Activated T-cell treated with anti-CD3 and anti-CD28 coated beads, Interleukin-2, amount 50 U/mL, for 48 hours (primary cell): ENCODE results near the gene PRPF31.
"Not testable (repeated sequence)": the region's sequence is repeated elsewhere in the genome, so short reads cannot be mapped to it uniquely, and the experiment has no call there.

Experiments
- DNase-seq, 2 experiments: peaks; one replicate each; pipeline ENCODE4 v3.0.0-alpha.2; 2020

Gene PRPF31, protein sequence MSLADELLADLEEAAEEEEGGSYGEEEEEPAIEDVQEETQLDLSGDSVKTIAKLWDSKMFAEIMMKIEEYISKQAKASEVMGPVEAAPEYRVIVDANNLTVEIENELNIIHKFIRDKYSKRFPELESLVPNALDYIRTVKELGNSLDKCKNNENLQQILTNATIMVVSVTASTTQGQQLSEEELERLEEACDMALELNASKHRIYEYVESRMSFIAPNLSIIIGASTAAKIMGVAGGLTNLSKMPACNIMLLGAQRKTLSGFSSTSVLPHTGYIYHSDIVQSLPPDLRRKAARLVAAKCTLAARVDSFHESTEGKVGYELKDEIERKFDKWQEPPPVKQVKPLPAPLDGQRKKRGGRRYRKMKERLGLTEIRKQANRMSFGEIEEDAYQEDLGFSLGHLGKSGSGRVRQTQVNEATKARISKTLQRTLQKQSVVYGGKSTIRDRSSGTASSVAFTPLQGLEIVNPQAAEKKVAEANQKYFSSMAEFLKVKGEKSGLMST

DNA sequence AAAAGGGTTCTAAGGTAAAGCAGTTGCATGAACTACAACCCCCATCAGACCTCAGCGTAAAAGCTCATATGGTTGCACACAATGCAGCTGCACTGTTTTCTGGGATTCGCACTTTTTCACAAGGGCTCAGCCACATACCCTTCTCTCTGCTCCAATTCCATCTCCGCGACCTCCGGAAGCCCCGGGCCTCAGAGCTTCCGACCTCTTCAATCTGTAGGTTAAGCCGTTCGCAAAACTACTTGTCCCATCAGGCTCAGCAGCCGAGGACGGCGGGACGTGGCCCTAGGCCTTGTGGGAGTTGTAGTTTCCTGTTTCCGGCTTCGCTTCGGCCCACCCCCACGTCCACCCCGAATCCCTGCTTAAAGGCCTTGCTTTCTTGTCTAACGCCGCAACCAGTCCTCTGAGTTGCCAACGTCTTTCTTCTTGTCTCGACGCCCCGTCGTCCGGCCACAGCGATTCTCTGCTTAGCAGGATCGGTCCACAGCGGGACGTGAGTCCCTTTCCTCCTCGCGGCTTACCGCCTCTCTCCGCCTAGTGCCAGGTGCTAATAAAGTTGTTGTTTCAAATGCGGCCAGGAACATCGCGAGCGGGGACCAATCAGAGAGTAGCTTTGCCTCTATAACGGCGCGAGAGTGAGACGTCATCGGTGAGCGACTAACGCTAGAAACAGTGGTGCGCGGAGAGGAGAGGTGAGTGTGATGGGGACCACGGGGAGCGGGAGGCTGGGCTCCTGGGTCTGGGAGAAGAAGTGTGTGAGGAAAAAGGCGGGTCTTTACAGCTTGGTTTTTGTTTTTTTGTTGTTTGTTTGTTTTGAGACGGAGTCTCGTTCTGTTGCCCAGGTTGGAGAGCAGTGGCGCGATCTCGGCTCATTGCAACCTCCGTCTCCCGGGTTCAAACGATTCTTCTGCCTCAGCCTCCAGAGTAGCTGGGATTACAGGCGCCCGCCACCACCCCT, at the start of gene PRPF31, which contains the start of gene TFPT:
Gene PRPF31, plus strand, starts transcription at position 646 of the 955 bp plus-strand sequence. CDS start 2,525 bp downstream, outside the sequence.
Gene TFPT, minus strand, starts transcription at position 549 of the 955 bp plus-strand sequence. Its CDS starts 388 bp downstream, at position 161.
- peak; percentile 96 to 98 for DNase-seq

DNA sequence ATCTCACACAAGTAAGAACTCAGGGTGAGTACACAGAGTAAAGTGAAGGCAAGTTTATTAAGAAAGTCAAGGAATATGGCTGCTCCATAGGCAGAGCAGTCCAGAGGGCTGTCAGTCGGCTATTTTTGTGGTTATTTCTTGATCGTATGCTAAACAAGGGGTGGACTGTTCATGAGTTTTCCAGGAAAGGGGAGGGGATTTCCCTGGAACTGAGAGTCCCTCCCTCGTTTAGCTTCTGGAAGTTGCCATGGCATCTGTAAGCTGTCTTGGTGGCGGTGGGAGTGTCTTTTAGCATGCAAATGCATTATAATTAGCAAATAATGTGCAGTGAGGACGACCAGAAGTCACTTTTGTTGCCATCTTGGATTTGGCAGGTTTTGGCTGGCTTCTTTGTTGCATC, 46.1 kb upstream of the PRPF31 start:
- DNase-seq = no peak

DNA sequence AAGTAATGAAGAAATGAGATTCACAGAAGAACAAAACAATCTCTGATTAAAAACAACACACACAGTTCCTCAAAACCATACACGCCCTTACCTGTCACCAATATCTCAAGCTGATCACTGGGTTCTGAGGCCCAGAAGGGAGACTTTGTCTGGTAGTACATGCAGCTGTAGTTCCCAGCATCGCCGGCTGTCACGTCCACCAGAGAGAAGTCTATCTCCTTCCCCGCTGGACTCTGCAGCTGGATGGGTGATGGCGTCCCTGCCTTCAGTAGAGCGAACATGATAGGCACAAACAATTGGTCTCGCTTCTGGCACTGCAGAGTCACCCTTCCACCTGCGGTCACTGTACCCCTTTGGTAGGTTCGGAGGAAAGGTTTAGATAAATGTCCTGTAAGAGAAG, 41.7 kb upstream of the PRPF31 start:
- DNase-seq = no peak

DNA sequence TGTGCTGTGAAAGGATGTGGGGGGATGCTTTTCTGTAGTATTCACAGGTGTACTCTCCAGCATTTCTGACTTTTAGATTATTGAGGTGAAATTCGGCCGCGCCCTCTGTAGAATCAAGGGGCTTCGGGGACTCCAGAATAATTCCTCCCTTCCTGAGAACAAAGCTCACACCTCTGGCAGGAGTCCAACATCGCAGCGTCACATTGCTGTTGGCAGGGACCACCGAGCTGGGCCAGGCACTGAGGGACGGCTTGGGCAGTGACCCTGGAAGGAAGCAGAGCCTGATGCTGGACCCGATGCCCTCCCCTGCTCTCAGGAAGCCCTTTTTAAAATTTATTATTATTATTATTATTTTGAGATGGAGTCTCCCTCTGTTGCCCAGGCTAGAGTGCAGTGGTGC, 40.7 kb upstream of the PRPF31 start:
- DNase-seq = no peak

DNA sequence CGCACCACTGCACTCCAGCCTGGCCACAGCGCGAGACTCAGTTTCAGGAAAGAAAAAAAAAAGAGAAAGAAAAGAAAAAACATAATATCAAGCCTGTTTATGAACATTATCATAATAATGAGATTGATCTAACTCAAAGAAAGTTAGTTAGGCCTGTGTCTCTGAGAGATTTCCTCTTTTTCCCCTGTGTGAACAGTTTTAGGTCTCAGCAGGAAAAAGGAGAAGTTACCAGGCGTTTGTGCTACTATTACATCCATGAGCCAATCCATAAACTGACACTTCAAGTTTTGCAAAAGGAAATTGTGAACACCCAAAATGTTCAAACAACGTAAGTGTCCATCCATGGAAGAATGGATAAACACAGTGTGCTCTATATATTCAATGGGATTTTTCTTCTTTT, 38.2 kb upstream of the PRPF31 start:
- no peak for DNase-seq

DNA sequence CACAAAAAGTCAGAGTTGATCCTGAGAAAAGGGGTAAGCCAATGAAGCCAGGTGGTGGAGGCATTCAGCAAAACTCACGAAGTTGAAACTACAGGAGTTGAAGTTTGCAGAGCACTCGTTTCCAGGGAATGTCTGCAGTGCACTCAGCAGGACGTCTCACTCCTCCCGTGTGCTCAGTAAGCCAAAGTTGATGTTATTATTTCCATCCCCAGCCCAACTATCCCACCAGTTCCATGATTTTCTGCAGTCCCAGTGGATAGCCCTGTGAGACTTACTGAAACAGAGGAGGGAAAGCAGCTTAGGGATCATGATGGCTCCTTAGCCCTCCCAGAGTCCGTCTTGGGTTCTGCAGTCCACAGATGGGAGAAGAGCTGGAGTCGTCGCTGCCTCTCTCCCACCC, 34.5 kb upstream of the PRPF31 start, which contains the start of gene TARM1:
Gene TARM1, minus strand, starts transcription at position 334 of the 400 bp plus-strand sequence. Its CDS starts 25 bp downstream, at position 309.
- no peak for DNase-seq

DNA sequence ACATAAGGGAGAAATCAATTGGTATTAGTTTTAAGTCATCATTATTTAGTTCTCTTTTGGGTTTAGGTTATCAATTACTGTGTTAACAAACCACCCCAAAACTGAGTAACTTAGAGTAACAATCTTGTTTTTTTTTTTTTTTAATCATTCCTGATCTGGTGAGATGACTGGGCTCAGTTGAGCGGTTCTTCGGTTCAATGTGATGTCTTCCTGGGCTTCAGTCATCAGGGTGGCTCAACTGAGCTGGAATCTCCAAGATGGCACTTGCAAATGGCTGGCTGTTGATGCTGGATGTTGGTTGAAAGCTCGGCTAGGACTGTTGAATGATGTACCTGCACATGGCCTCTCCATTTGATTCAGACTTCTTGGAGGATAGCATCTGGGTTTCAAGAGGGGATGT, 31.1 kb upstream of the PRPF31 start:
- no peak for DNase-seq

DNA sequence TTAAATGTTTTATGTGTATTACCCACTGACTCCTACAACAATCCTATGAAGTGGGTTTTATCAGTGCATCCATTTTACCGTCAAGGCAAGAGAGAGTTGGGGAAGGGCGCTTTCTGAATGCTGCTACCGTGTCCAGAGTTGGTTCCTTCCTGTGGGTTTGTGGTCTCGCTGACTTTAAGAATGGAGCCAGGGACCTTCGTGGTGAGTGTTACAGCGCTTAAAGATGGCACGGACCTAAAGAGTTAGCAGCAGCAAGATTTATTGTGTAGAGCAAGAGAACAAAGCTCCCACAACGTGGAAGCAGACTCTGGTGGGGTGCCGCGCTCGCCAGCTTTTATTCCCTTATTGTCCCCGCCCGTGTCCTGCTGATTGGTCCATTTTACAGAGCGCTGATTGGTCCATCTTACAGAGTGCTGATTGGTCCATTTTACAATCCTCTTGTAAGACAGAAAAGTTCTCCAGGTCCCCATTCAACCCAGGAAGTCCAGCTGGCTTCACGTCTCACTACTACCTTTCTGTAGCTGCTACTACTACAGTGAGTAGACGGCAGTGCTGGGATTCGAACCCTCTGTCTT, 21.0 kb upstream of the PRPF31 start:
- no peak for DNase-seq

DNA sequence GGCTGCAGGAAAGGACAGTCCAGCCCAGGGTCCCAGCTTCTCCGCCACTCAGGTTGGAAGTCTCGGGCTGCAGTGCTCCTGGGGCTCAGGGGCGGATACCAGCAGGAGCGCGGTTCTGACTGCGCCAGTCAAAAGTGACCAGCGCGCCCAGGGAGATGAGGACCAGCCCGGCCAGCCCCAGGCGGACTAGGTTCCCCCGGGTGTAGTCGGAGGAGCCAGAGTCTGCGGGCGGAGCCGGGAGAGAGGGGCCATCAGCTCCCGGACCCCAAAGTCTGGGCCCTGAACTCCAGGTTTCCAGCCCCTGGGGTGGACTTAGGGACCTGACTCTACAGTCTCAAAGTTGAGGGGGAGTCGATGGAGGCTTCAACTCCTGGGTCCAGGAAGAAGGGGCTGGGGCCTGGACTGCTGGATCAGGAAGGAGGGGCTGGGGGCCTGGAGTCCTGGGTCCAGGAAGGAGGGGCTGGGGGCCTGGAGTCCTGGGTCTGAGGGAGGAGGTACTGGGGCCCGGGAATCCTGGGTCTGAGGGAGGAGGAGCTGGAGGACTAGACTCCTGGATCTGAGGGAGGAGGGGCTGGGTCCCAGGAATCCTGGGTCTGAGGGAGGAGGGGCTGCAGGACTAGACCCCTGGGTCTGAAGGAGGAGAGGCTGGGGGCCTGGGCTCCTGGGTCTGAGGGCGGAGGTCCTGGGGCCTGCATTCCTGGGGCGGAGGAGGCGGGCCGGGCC, 20.3 kb upstream of the PRPF31 start:
- no peak for DNase-seq

DNA sequence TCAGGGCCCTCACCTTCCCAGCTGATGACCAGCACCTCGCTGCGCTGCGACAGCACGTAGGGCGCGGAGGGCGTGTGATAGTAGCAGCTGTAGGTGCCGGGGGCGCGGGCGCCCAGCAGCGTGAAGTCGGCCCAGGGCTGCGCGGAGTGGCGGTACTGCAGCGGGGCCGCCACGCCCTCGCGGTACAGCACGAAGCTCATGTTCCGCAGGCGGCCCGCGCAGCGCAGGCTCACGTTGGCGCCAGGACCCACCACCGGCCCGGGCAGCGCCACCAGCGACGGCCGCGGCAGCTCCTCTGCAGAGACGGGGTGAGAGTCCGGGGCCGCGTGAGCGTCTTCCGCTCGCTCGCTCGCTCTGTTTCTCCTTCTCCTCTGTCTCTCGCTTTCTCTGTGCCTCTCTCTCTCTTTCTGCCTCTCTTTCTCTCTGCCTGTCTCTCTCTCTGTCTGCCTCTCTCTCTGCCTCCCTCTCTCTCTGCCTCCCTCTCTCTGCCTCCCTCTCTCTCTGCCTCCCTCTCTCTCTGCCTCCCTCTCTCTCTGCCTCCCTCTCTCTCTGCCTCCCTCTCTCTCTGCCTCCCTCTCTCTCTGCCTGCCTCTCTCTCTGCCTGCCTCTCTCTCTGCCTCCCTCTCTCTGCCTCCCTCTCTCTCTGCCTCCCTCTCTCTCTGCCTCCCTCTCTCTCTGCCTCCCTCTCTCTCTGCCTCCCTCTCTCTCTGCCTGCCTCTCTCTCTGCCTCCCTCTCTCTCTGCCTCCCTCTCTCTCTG, 19.5 kb upstream of the PRPF31 start:
- DNase-seq = peak; percentile 54 to 70

DNA sequence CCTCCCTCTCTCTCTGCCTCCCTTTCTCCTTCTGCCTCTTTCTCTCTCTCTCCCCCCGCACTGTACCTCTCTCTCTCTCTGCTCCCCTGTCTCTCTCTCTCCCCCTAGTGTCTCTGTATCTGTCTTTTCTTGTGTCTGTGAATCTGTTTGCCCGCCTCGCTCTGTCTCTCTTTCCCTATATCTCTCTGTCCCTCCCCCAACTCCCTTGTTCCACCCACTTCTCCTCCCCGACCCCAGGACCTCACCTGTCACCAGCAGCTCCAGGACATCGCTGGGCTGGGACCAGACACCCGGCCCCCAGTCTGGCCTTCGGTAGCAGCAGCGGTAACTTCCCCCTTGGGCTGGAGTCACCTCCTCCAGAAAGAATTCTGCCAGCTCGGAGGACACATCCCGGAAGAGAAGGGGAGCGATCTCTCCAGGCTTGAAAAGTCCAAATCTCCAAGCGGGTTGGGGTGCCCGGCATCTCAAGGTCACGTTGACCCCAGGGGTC, 18.9 kb upstream of the PRPF31 start:
- DNase-seq = peak in 1 of 2 experiments; percentile 37

DNA sequence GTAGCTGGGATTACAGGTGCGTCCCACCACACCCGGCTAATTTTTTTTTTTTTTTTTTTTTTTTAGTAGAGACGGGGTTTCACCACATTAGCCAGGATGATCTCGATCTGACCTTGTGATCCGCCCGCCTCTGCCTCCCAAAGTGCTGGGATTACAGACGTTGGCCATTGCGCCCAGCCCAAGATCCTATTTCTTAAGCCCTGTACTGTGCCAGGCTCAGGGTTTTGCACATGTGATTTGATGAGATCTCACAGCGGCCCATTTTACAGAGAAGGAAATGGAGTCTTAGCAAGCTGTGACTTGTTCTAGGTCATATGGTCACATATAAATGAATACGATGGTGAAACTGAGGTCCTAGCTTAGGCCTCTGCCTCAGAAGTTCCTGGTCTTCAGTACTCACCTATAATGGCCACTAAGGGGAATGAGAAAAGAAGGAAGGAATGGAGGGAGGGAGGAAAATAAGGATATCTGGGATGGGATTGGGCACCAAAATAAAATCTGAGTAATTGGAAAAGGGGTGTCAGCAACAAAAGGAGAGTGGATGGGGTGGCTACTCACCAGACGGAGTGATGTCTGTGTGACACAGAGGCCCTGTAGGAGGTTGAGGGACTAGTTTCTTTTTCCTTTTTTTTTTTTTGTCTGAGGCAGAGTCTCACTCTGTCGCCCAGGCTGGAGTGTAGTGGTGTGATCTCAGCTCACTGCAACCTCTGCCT, 16.2 kb upstream of the PRPF31 start:
- no peak for DNase-seq

DNA sequence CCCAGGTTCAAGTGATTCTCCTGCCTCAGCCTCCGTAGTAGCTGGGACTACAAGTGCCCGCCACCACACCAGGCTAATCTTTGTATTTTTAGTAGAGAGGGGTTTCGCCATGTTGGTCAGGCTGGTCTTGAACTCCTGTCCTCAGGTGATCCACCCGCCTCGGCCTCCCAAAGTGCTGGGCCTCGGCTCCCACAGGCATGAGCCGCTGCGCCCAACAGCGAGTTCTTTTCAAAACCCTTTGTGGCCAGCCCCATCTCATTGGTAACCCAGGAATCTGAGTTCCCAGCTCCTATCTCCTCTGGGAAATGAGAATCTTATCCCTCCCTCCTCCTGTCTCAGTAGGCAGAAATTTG, 15.7 kb upstream of the PRPF31 start:
- not testable (repeated sequence) for DNase-seq

DNA sequence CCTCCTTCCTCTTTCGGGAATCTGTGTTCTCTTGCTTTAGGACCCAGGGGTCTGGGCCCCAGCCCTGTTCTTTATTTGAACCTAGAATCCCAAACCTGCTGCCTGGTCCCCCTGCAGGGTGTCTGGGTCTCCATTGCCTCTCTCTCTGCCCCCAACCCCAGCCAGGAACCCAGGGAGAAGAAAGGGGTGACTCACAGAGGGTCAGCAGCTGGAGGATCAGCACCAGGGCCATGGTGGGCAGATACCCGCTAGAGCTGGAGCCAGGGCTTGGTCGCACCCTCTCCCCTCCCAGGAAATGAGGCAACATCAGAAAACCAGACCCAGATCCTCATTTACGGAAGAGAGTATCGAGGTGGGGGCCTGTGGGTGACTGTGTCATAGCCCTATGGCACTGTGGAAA, 15.0 kb upstream of the PRPF31 start, which contains the start of gene OSCAR:
Gene OSCAR, minus strand, starts transcription at position 243 of the 400 bp plus-strand sequence. Its CDS starts 11 bp downstream, at position 232.
- DNase-seq = no peak

DNA sequence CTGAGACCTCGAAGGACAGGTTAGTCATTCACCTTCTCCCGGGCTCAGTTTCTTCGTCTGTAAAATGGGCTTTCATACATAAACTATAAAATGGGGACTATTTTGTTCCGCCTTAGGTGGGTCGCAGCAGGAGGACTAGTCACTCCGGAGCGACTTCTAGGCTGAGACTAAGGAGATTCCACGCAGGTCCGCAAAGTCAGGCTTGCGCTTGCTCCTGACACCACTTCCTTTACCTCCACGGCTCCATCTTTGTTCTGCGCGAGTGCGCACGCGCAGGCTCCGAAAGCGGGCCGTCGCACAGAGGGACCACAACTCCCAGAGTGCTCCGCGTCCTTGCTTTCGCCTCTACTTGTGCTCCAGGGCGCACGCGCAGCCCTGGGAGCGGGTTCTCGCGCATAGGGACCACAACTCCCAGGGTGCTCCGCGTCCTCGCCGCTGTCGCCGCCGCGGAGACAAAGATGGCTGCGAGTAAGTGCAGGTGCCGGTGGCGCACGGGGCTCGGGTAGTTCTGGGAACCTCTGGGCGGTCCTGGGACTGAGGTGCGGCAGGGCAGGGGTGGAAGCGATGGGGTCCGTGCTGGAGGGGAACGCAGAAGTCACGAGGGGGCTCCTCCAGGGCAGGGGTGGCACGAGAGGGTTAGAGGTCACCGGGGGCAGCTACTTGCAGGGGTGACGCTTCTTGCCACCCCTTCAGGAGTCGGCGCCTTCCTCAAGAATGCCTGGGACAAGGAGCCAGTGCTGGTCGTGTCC, 13.0 kb upstream of the PRPF31 start, which contains the start of gene NDUFA3:
Gene NDUFA3, plus strand, starts transcription at position 435 of the 749 bp plus-strand sequence. Its CDS starts 24 bp downstream, at position 459.
- peak; percentile 96 to 97 for DNase-seq

DNA sequence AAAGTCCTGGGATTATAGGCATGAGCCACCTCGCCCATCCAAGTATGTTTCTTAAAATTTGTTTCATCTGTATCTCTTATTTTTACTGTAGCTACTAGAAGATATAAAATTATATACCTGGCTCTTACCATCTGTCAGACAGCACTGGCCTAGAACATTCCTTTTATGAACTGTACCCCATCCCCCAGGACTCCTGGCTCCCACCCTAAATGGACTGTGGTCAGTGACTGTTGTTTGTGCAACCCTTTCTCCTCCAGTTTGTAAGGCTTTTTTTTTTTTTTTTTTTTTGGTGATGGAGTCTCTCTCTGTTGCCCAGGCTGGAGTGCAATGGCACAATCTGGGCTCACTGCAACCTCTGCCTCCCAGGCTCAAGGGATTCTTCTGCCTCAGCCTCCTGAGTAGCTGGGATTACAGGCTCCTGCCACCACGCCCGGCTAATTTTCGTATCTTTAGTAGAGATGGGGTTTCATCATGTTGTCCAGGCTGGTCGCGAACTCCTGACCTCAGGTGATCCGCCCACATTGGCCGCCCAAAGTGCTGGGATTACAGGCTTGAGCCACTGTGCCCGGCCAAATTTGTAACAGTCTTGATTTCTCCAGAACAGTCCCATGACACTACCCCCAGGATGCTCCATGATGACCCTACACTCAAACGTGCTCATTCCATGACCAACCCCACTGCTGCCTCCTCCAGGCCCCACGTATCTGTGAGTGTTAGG, 10.4 kb upstream of the PRPF31 start:
- DNase-seq = no peak

DNA sequence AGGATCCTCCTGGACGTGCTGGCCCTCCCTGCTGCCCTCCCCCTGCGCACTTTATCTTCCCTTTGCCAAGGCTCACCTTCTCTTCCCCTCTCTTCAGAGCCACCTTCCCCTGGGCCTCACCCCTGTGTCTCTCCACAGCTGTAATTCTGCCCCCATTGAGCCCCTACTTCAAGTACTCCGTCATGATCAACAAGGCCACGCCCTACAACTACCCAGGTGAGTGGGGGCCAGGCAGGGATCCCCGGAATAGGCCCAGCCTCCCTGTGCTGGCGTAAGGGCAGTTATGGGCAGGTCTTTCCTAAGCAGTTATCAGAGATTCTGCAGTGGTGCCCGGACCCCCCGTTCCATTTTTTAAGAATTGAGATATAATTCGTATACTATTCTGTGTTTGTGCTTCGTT, 9.8 kb upstream of the PRPF31 start:
- no peak for DNase-seq

DNA sequence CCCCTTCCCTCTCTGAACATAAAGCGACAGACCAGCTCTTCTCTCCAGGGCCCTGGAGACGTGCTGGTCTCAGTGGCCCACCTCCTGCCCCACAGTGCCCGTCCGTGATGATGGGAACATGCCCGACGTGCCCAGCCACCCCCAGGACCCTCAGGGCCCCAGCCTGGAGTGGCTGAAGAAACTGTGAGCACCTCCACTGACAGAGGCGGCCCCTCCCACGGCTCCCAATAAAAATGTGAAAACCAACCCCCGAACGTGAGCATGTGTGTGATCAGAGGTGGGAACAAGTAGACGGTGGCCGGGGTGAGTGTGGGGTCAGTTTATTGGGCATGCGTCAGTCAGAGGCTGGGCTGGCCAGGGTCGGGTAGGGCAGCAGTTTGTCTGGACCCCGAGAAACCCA, 8.8 kb upstream of the PRPF31 start:
- no peak for DNase-seq
